HepG2 (cell line): ENCODE measurements around the gene IL32. TPM values are rescaled to one million over a fixed set of nuclear protein-coding genes. Genes with fewer than 3 reads are reported as not detected.

Source experiments
- BORCS8-MEF2B ChIP-seq: sonication (generic); formaldehyde crosslinking; IDR thresholded peaks from 2 replicates; pipeline ENCODE4 v1.8.0; 2022; ENCODE audit warnings: mild to moderate bottlenecking, missing genetic modification reagents
- CREB1 ChIP-seq, 2 experiments: fragments of 450-650 bp in 1 of 2; IDR thresholded peaks; 2 replicates each; pipeline ENCODE4 v1.6.1; 2016 to 2017; ENCODE audit warnings: control low read depth in 1 of 2, mild to moderate bottlenecking in 1 of 2, missing compliant biosample characterization in 1 of 2, missing genetic modification characterization in 1 of 2
- EED ChIP-seq: sonication (generic); formaldehyde crosslinking; IDR thresholded peaks from 2 replicates; pipeline ENCODE4 v1.5.0; 2020; ENCODE audit warnings: mild to moderate bottlenecking, missing genetic modification reagents
- ETV5 ChIP-seq: IDR thresholded peaks from 2 replicates; pipeline ENCODE4 v1.6.1; 2018; ENCODE audit warnings: missing biosample characterization, missing genetic modification reagents, inconsistent platforms, borderline replicate concordance
- HDAC2 ChIP-seq: sonication (generic); formaldehyde crosslinking; IDR thresholded peaks from 2 replicates; pipeline ENCODE4 v1.4.0; 2020; ENCODE audit warnings: missing genetic modification reagents
- HOXA3 ChIP-seq: sonication (generic); formaldehyde crosslinking; IDR thresholded peaks from 2 replicates; pipeline ENCODE4 v1.5.0; 2020; ENCODE audit warnings: missing genetic modification reagents
- MIER2 ChIP-seq: IDR thresholded peaks from 2 replicates; pipeline ENCODE4 v1.6.1; 2016; ENCODE audit warnings: missing biosample characterization, missing genetic modification reagents
- MTA1 ChIP-seq: sonication (generic); formaldehyde crosslinking; IDR thresholded peaks from 2 replicates; pipeline ENCODE4 v1.4.0; 2020; ENCODE audit warnings: missing genetic modification reagents, mild to moderate bottlenecking, borderline replicate concordance
- PITX1 ChIP-seq: sonication (generic); formaldehyde crosslinking; IDR thresholded peaks from 2 replicates; pipeline ENCODE4 v1.5.1; 2020; ENCODE audit warnings: mild to moderate bottlenecking, missing genetic modification reagents
- RAD21 ChIP-seq: fragments of 450-650 bp; formaldehyde crosslinking; IDR thresholded peaks from 2 replicates; pipeline ENCODE4 v1.5.0; 2020; ENCODE audit warnings: mild to moderate bottlenecking
- SMARCC2 ChIP-seq: fragments of 450-650 bp; IDR thresholded peaks from 2 replicates; pipeline ENCODE4 v1.6.1; 2017; ENCODE audit warnings: antibody characterized with exemption, mild to moderate bottlenecking
- SNAI1 ChIP-seq: sonication (generic); formaldehyde crosslinking; IDR thresholded peaks from 2 replicates; pipeline ENCODE4 v1.5.0; 2020; ENCODE audit warnings: mild to moderate bottlenecking, missing genetic modification reagents, borderline replicate concordance
- ZC3H13 ChIP-seq: sonication (generic); formaldehyde crosslinking; IDR thresholded peaks from 2 replicates; pipeline ENCODE4 v1.8.1; 2023; ENCODE audit warnings: mild to moderate bottlenecking, missing genetic modification reagents, moderate library complexity
- ZMAT3 ChIP-seq: sonication (generic); formaldehyde crosslinking; conservative IDR thresholded peaks from 2 replicates; pipeline ENCODE4 v1.7.0; 2021; ENCODE audit warnings: missing genetic modification reagents
- ZNF282 ChIP-seq: fragments of 450-650 bp; IDR thresholded peaks from 2 replicates; pipeline ENCODE4 v1.6.1; 2018; ENCODE audit not compliant: partially characterized antibody
- ZNF543 ChIP-seq: sonication (generic); formaldehyde crosslinking; IDR thresholded peaks from 2 replicates; pipeline ENCODE4 v1.4.0; 2020; ENCODE audit warnings: mild to moderate bottlenecking, missing genetic modification reagents
- ZNF564 ChIP-seq: sonication (generic); formaldehyde crosslinking; IDR thresholded peaks from 2 replicates; pipeline ENCODE4 v1.8.1; 2023; ENCODE audit warnings: mild to moderate bottlenecking, missing genetic modification reagents
- ZNF678 ChIP-seq: sonication (generic); formaldehyde crosslinking; IDR thresholded peaks from 2 replicates; pipeline ENCODE4 v1.4.0; 2020; ENCODE audit warnings: mild to moderate bottlenecking, missing genetic modification reagents
- ZNF709 ChIP-seq: sonication (generic); formaldehyde crosslinking; IDR thresholded peaks from 2 replicates; pipeline ENCODE4 v1.5.0; 2020; ENCODE audit warnings: mild to moderate bottlenecking, missing genetic modification reagents
- ZNF761 ChIP-seq: sonication (generic); formaldehyde crosslinking; conservative IDR thresholded peaks from 2 replicates; pipeline ENCODE4 v1.4.0; 2020; ENCODE audit warnings: mild to moderate bottlenecking, missing genetic modification reagents
- polyA plus RNA-seq, 8 experiments: library from polyadenylated mRNA; depleted of rRNA in 3 of 8; stranded (reverse) in 7 of 8; unstranded in 1 of 8; fragments of >200 nt; fragmentation: Illumina TruSeq in 4 of 8; extraction: Trizol in 4 of 8; gene quantifications; 2 replicates each; pipeline versions ENCODE4 v1.2.1 to v1.2.3, GENCODE V29; 2011 to 2016; ENCODE audit warnings: low read depth in 4 of 8, missing spikeins in 1 of 8, mixed read lengths in 1 of 8; ENCODE audit not compliant: insufficient read depth in 1 of 8
- total RNA-seq, 5 experiments: library from RNA; depleted of rRNA; stranded (reverse); fragments of >200 nt; fragmentation: Illumina TruSeq; extraction: Trizol; gene quantifications; 2 replicates each; pipeline ENCODE4 v1.2.3, GENCODE V29; 2016; ENCODE audit warnings: low read depth in 1 of 5
- TF ChIP-seq, protein P1 (sequence below): sonication (generic); formaldehyde crosslinking; IDR thresholded peaks from 2 replicates; pipeline ENCODE4 v1.4.0; 2020; ENCODE audit warnings: missing genetic modification reagents, borderline replicate concordance
- TF ChIP-seq, protein P2 (sequence below): IDR thresholded peaks from 2 replicates; pipeline ENCODE4 v1.6.1; 2016; ENCODE audit warnings: missing biosample characterization, missing genetic modification reagents, low read depth
- TF ChIP-seq, protein P3 (sequence below): sonication (generic); formaldehyde crosslinking; IDR thresholded peaks from 2 replicates; pipeline ENCODE4 v1.8.0; 2022; ENCODE audit warnings: missing genetic modification reagents, mild to moderate bottlenecking, moderate library complexity, borderline replicate concordance

IL32 gene
- total and polyA plus RNA-seq, 2 of the 13 experiments (the other 11 are each of a cell fraction or from before 2014, with no cell fraction given), result 115 to 165 TPM

DNA sequence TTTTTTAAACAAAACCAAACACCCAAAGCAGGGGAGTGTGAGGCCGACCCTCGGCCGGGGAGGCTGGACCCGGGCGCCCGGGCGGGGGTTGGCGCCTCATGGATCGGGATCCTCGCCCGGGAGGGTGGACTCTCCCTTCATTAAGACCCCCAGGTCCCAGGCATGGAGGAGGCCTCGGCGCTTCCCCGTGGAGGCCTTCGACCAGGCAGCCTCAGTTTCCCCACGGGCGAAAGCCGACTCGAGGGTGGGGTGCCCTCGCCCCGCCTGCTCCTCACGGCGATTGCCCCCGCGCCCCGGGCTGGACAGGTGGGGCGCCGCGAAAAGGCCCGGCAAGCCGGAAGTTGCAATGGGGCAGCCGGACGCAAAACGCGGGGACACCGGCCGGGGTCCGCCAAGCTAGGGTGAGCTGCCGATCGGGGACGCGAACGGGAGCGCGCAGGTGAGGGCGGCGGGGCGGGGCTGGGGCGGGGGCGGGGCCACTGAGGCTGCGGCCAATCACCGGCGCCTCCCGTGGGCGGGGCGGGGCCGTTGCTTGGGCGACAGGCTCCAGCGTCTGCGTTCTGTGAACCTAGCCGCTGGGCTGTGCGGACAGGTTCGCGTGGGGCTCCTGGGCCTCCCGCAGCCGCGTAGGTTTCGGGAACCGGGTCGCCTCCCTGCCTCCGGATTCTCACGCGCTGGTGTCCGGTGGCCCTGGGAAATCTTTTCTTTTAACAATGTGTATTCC, 40.9 kb downstream of the IL32 start (continued):
- TF ChIP-seq, protein P1, sequence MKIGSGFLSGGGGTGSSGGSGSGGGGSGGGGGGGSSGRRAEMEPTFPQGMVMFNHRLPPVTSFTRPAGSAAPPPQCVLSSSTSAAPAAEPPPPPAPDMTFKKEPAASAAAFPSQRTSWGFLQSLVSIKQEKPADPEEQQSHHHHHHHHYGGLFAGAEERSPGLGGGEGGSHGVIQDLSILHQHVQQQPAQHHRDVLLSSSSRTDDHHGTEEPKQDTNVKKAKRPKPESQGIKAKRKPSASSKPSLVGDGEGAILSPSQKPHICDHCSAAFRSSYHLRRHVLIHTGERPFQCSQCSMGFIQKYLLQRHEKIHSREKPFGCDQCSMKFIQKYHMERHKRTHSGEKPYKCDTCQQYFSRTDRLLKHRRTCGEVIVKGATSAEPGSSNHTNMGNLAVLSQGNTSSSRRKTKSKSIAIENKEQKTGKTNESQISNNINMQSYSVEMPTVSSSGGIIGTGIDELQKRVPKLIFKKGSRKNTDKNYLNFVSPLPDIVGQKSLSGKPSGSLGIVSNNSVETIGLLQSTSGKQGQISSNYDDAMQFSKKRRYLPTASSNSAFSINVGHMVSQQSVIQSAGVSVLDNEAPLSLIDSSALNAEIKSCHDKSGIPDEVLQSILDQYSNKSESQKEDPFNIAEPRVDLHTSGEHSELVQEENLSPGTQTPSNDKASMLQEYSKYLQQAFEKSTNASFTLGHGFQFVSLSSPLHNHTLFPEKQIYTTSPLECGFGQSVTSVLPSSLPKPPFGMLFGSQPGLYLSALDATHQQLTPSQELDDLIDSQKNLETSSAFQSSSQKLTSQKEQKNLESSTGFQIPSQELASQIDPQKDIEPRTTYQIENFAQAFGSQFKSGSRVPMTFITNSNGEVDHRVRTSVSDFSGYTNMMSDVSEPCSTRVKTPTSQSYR (CRISPR knock-in tag), result peak; percentile 25; the same call in 1 of the 2 replicates
- no peak for TF ChIP-seq ZMAT3 (CRISPR knock-in tag)
- no peak; the same call in 1 of the 2 replicates for TF ChIP-seq MIER2 (CRISPR knock-in tag)
- TF ChIP-seq HDAC2 (CRISPR knock-in tag), result peak; percentile 69; the same call in 1 of the 2 replicates
- TF ChIP-seq PITX1 (CRISPR knock-in tag), result peak; percentile 68; the same call in 1 of the 2 replicates
- TF ChIP-seq SMARCC2, result no peak
- peak; percentile 81; the same call in 1 of the 2 replicates for TF ChIP-seq ETV5 (CRISPR knock-in tag)
- TF ChIP-seq ZNF543, result no peak
- no peak for TF ChIP-seq ZNF709 (CRISPR knock-in tag)
- peak; percentile 69 for TF ChIP-seq BORCS8-MEF2B (CRISPR knock-in tag)
- TF ChIP-seq RAD21 (CRISPR knock-in tag), result 0 out of 2 replicates have a peak, but pooled peaks have one; percentile 21
- TF ChIP-seq ZNF282, result no peak
- TF ChIP-seq, protein P2, sequence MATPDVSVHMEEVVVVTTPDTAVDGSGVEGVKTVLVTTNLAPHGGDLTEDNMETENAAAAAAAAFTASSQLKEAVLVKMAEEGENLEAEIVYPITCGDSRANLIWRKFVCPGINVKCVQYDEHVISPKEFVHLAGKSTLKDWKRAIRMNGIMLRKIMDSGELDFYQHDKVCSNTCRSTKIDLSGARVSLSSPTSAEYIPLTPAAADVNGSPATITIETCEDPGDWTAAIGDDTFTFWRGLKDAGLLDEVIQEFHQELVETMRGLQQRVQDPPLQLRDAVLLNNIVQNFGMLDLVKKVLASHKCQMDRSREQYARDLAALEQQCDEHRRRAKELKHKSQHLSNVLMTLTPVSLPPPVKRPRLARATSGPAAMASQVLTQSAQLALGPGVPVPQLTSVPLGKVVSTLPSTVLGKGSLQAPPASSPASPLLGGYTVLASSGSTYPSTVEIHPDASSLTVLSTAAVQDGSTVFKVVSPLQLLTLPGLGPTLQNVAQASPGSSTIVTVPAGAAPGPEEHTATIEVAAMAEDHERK (CRISPR knock-in tag), result no peak
- TF ChIP-seq, protein P3, sequence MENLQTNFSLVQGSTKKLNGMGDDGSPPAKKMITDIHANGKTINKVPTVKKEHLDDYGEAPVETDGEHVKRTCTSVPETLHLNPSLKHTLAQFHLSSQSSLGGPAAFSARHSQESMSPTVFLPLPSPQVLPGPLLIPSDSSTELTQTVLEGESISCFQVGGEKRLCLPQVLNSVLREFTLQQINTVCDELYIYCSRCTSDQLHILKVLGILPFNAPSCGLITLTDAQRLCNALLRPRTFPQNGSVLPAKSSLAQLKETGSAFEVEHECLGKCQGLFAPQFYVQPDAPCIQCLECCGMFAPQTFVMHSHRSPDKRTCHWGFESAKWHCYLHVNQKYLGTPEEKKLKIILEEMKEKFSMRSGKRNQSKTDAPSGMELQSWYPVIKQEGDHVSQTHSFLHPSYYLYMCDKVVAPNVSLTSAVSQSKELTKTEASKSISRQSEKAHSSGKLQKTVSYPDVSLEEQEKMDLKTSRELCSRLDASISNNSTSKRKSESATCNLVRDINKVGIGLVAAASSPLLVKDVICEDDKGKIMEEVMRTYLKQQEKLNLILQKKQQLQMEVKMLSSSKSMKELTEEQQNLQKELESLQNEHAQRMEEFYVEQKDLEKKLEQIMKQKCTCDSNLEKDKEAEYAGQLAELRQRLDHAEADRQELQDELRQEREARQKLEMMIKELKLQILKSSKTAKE, result no peak
- TF ChIP-seq ZNF564 (CRISPR knock-in tag), result 0 out of 2 replicates have a peak, but pooled peaks have one; percentile 24
- TF ChIP-seq ZNF678 (CRISPR knock-in tag), result no peak
- peak; percentile 47; the same call in 1 of the 2 replicates for TF ChIP-seq ZC3H13
- no peak for TF ChIP-seq EED
- TF ChIP-seq SNAI1 (CRISPR knock-in tag), result 0 out of 2 replicates have a peak, but pooled peaks have one; percentile 40
- peak; percentile 30; the same call in 1 of the 2 replicates for TF ChIP-seq MTA1 (CRISPR knock-in tag)
- TF ChIP-seq ZNF761 (CRISPR knock-in tag), result no peak
- no peak for TF ChIP-seq CREB1 (IDR thresholded peaks at IDR 0.05)
- no peak for TF ChIP-seq CREB1 (CRISPR knock-in tag; IDR thresholded peaks at IDR 0.05)
- TF ChIP-seq HOXA3 (CRISPR knock-in tag), result peak; percentile 85
